Measurements from ENCODE around the gene GCAT. TPM values are rescaled to one million over a fixed set of nuclear protein-coding genes. Genes with fewer than 3 reads are reported as not detected.

The GCAT gene
- total RNA-seq, 1 donor from 2014 or later: 22.3 TPM

DNA sequence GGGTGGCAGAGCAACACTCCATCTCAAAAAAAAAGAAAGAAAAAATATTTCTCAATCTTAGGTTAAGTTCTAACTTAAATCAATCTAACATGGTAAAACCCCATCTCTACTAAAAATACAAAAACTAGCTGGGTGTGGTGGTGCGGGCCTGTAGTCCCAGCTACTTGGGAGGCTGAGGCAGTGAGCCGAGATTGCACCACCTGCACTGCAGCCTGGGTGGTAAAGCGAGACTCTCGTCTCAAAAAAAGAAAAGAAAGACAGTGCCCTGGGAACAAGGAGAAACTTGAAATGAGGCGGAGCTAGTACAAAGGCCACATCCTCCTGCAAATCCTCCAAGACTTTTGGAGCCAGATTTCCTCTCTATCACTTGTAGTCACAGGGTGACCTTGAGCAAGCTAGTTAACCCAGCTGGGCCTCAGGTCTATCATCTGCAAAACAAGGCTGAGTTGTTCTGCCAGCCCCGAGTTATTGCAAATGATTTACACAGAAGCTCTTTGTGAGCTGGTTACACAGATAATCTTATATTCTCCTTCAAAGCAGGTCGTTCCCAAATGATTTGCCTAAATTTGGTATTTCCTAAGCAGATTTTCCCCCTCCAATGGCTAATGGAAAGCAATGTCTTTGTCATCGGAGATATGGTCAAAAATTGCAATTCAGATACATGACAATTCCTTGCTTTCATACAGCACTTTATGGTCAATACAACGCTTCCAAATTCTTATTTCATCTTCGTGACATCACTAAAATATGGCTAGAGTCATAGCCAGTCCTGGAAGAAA lies 34.5 kb downstream of the GCAT start:
- DNase-seq (ENCODE audit: low spot score): peak; percentile 30

DNA sequence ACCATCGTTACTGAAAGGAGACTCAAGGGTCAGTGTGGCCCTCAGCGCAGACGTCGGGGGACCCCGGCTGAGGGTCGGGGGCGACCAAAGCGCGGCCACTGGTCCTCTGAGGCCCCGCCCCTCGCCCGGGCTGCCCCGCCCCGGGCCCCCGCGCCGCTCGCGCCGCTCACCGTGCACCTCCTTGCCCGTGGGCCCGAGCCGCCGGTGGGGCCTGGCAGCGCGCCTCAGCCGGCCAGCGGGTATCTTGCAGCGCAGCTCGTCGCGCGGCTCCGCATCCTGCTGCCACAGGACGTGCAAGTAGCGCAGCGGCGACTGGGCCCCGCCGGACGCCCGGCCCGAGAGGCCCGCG lies 36.0 kb downstream of the GCAT start:
- peak; percentile 16 for DNase-seq (ENCODE audit: low spot score)

DNA sequence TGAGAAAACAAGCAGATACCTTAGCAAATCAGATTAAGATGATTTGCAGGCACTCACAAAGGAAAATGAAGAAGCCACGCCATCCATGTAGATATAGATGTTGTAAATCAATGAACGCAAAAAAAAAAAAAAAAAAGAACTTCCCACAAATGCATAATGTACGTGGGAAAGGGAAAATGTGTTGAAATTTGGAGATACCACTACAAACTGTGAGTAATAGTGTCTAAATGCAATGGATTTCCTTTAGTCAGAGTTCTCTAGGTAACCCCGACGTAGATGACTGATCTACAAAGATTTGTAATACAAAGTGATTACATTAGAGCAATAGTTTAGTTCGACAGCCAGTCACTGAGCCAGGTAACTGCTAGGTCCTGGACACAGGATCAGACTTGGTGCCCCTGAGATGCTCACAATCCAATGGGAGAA lies 37.2 kb downstream of the GCAT start:
- DNase-seq (ENCODE audit: low spot score): no peak

DNA sequence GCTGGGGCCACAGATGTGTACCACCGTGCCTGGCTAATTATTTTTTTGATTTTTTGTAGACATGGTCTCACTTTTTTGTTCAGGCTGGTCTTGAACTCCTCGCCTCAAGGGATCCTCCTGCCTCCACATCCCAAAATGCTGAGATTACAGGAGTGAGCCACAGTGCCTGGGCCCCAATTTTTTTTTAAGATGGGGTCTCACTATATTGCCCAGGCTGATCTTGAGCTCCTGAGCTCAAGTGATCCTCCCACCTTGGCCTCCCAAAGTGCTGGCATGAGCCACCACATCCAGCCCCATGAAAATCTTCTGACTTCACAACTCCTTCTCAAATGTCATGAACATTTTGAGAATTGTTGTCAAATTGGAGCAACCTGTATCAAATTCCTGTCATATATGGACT lies 38.7 kb downstream of the GCAT start:
- no peak for DNase-seq (ENCODE audit: low spot score)

DNA sequence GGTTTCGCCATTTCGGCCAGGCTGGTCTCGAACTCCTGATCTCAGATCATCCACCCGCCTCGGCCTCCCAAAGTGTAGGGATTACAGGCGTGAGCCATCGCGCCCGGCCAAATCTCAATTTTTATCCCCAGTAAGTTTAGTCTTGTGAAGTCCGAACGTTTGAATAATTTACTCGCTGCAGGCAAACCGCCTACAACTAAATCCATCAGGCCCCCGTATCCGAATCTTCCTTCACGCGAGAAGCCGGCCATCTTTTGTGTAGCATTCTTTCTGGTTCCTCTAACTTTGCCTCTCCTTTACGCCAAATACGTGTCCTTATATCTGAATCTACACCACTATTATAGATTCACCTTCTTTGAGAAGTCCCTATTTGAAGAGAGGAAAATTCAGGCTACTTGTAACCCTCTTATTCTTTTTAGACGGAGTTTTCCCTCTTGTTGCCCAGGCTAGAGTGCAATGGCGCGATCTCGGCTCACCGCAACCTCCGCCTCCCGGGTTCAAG lies 40.9 kb downstream of the GCAT start:
- no peak for DNase-seq (ENCODE audit: low spot score)

DNA sequence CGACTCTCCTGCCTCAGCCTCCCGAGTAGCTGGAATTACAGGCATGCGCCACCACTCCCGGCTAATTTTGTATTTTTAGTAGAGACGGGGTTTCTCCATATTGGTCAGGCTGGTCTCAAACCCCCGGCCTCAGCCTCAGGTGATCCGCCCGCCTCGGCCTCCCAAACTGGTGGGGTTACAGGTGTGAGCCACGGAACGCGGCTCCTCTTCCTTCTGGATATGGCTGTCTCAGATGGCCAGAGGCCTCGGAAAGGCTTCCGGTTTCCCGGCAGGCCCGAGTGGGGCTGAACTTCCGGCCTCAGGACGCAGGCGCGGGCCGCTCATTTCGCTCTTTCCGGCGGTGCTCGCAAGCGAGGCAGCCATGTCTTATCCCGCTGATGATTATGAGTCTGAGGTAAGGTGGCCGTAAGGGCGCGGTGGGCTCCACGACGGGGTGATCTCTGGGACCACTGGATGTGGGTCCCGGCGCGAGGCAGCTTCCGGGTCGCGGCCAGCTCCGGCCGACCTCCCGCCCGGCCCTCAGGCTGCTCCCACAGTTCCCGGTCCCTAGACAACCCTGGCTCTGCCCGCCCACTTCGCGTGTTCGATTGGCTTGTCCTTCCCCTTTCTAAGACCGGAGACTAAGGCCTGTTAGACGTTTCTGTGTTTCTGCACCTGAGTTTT lies 41.5 kb downstream of the GCAT start, which contains the start of gene EIF3L:
TSS of gene EIF3L (plus strand) at position 331 of the 663 bp plus-strand sequence. CDS start at position 362, 31 bp downstream.
- DNase-seq (ENCODE audit: low spot score): peak; percentile 92

DNA sequence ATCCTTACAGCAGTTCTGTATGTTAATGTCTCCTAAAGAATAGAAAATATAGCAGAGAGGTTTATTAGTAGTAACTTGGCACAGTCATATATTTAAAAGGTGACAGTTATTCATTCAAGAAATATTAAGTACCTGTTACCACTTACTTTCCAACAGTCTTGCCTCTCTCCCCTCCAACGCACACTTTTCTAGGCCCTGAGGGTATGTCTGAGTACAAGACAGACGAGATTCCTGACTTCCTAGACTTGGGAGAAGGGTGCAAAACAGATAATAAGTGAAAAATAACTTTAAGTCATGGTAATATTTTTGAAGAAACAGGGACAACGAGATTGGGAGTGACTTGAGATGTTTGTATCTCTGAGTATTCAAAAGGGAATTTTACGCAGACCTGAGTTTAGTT lies 43.1 kb downstream of the GCAT start:
- DNase-seq (ENCODE audit: low spot score): no peak

DNA sequence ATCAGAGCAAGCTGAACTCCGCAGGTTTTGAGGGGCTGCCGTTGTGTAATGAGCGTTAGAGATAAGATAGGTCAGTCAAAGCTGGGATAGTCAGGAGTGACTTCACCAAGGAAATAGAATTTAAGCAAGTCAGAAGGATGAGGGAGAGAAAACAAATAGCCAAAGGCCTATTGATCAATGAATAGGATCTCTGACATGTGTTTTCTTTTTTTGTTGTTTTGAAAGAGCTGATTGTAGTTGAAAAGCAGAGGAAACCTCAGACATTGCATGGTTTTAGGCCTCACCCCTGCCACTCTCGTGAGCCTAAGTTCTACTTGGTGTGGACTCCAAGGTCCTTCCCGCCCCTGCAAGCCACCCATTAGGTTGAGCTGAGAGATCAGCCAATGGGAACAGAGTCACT lies 44.7 kb downstream of the GCAT start:
- no peak for DNase-seq (ENCODE audit: low spot score)

DNA sequence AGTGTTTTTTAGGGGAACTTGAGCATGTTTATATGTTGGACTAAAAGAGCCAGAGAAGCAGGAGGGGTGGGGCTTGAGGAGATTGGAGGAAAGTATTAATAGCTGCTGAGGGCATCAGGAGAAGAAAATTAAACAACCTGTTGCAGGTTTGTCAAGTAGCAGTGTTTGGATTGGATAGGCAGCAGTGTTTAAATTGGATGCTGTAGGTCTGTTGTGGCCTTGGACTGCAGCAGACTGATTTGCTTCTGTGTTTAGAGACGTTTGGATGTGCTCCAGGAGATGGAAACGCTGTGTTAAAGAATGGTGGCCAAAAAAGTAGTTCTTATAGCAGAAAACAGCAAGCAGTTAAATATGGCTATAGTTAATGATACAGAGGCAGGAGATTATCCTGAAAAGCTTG lies 47.2 kb downstream of the GCAT start:
- no peak for DNase-seq (ENCODE audit: low spot score)

DNA sequence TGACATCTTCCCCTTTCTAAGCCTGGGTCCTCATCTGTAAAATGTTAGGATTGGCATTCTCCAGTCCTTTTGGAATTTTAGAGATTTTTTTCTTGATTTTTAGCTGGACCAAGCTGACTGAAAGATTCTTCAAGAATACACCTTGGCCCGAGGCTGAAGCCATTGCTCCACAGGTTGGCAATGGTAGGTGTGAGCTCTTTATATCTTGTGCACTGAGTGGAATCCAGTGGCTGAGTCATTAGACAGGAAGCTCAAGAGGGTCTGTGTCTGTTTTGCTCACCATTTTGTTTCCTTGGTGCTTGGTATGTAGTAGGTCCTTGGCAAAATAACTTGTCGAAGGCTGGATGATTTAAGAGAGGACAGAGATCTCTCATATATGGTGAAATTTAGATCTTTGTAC lies 47.7 kb downstream of the GCAT start:
- no peak for DNase-seq (ENCODE audit: low spot score)

DNA sequence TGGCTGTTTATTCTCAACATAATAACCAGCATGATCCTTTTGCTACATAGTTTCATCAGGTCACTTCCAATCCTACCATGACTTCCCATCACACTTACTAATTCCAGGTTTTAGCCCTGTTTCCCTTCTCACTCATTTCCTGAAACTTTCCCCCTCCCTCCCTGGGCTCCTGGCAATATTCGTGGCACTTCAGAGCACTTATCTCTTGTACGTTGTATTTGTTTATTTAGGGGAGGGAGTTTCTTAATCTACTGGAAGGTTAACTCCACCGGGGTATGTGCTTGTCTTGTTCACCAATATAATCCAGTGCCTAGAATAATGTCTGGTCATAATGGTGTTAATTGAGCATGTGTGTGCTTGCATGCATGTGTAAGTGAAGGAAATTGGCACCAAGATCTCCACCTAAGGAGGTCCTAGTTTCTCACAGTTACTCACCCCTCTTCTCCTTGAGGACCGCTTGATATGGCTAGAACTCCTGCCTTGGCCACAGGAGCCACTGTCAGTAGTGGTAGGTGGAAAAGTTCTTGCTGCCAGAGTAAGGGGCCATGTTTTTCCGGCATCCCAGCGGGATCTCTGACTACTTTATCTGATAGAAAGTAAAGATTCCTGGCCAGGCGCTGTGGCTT lies 53.2 kb downstream of the GCAT start:
- no peak for DNase-seq (ENCODE audit: low spot score)

DNA sequence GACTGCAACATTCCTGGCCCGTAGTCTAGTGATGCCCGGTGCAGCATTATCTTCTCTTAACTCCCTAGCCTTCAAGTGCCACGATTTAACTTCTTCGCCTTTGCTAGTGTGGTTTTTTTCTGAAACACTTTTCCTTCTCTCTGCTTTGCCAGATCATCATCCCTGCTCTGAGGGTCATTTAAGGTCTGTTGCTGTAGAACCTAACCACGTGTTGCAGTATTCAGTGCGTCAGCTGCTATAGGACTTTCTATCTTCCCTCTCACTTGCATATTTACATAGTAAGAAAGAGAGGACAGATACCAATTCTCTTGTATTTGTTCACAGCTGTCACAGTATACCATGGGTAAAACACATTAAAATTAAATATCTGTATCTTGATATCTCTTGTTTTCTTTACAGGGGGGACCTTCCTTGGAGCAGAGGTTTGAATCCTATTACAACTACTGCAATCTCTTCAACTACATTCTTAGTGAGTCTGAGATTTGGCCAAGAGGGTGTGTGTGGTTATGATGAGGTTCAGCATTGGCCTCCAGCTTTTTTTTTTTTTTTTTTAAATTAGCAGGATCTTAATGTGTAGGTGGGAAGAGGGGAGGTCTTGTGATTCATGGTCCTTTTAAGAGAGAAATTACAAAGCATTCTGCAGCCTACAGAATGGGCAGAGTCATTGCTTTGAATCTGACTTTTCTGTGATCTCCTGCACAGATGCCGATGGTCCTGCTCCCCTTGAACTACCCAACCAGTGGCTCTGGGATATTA lies 55.0 kb downstream of the GCAT start:
- no peak for DNase-seq (ENCODE audit: low spot score)

DNA sequence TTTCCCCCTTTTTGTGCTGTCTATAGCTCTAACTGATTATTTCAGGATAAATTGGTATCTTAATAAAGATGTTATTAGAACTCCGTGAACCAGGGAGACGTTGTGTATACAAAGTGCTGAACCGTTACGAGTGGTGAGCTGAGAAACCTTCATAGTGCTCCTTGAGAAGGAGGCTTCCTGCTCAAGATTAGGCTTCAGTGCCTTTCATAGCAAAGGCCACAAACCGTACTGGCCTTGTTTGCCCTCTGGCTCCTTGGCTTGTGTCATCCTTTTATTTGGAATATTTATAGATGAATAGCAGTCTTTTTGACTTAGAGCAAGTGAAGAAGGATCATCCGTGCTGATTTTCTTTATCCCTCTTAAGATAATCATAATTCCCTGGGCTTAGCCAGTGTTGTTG lies 57.8 kb downstream of the GCAT start:
- no peak for DNase-seq (ENCODE audit: low spot score)

Other genes with a start within 250 kb of the GCAT start
- gene CDC42EP1, start 247.5 kb upstream of the GCAT start, total RNA-seq: 186 TPM
- 776 TPM for gene LGALS2, start 227.8 kb upstream of the GCAT start, total RNA-seq
- gene GGA1, start 199.1 kb upstream of the GCAT start, total RNA-seq: 81.5 TPM
- 13.6 TPM for gene SH3BP1, start 168.3 kb upstream of the GCAT start, total RNA-seq
- 12.1 TPM for gene PDXP, start 149.2 kb upstream of the GCAT start, total RNA-seq
- 587 TPM for gene LGALS1, start 132.3 kb upstream of the GCAT start, total RNA-seq
- 27.1 TPM for gene NOL12, start 121.6 kb upstream of the GCAT start, total RNA-seq
- 119 TPM for gene TRIOBP, start 110.9 kb upstream of the GCAT start, total RNA-seq
- gene GALR3, start 15.4 kb downstream of the GCAT start, total RNA-seq: 0.29 TPM
- gene ANKRD54, start 36.4 kb downstream of the GCAT start, total RNA-seq: 34.2 TPM
- gene EIF3L, start 41.5 kb downstream of the GCAT start, total RNA-seq: 383 TPM
- 55.1 TPM for gene MICALL1, start 98.4 kb downstream of the GCAT start, total RNA-seq
- gene C22orf23, start 145.7 kb downstream of the GCAT start, total RNA-seq: not detected
- 80.7 TPM for gene POLR2F, start 145.8 kb downstream of the GCAT start, total RNA-seq
- gene SOX10, start 176.6 kb downstream of the GCAT start, total RNA-seq: 5.1 TPM
- gene PICK1, start 249.5 kb downstream of the GCAT start, total RNA-seq: 49.0 TPM